GM10847 (cell line): ENCODE results near the gene KLHL35.

Experiments used
- POLR2A ChIP-seq: IDR thresholded peaks from 2 replicates; pipeline ENCODE4 v1.6.1; 2011; ENCODE audit not compliant: insufficient read length; ENCODE audit errors: extremely low read depth

The KLHL35 gene

DNA sequence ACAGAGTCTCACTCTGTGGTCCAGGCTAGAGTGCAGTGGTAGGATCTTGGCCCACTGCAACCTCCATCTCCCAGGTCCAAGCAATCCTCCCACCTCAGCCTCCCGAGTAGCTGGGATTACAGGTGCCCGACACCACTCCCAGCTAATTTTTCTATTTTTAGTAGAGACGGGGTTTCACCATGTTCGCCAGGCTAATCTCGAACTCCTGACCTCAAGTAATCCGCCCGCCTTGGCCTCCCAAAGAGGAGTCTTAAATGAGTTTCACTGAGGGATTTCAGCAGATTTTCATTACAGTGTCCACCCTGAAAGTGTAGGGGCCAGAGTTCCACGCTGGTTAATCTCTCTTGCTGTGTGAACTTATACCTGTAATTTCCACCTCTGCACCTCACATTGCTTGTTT is 34.1 kb downstream of the KLHL35 start:
- TF ChIP-seq POLR2A, result no peak

DNA sequence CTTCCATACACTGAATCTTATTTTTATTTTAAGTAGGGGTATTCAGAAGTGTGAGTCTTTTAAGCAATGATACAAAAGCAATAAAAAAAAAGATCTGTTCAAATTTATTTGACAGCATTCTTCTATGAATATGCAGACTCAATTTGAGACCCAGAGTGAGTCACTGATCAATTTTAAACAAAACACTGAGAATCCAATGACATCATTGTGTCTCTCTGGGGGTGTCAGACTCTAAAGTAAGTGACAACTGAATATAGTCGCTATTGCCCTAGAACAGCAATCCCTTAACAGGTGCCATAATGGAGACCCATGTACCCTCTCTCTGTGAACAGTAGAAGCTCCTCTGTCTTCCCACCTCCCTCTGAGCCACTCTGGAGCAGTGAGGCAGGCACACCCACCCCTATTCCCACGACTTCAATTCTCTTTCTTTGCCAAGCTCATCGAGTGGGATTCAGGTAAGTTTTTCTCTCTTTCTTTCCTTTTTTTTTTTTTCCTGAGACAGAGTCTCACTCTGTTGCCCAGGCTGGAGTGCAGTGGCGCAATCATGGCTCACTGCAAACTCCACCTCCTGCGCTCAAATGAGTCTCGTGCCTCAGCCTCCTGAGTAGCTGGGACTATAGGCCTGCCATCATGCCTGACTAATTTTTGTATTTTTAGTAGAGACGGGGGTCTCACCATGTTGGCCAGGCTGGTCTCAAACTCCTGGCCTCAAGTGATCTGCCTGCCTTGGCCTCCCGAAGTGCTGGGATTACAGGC is 38.7 kb downstream of the KLHL35 start:
- TF ChIP-seq POLR2A, result no peak

DNA sequence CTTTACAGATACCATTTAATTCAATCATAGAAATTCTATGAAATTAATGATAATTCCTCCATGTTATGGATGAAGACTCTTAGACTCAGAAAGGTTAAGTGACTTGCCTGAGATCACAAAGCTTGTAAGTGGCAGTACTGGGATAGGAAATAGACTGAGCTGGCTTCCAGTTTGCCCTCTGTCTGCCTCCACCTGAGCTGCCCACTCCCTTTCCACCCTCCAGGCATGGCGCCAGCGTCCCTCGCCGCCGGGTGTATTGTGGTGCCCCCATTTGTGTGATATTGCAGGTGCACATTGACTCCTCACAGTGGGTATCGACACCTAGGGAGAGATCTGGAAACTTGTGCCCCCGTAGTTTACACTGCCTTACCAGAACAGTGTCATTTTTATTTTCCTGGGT is 43.1 kb downstream of the KLHL35 start:
- TF ChIP-seq POLR2A, result no peak

DNA sequence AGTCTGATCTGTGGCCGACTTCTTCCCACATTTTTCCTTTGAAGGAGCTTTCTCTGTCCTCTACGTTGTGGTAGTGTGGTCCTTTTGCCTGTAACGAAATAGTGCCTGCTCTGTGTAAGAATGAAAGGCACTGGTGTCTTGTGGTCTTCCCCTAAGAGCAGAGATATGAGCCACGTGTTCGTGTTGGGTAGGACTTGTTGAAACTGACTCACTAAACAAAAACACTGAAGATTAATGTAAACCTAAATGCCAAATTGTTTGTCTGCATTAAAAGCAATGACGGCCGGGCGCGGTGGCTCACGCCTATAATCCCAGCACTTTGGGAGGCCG is 43.8 kb downstream of the KLHL35 start:
- TF ChIP-seq POLR2A, result no peak

DNA sequence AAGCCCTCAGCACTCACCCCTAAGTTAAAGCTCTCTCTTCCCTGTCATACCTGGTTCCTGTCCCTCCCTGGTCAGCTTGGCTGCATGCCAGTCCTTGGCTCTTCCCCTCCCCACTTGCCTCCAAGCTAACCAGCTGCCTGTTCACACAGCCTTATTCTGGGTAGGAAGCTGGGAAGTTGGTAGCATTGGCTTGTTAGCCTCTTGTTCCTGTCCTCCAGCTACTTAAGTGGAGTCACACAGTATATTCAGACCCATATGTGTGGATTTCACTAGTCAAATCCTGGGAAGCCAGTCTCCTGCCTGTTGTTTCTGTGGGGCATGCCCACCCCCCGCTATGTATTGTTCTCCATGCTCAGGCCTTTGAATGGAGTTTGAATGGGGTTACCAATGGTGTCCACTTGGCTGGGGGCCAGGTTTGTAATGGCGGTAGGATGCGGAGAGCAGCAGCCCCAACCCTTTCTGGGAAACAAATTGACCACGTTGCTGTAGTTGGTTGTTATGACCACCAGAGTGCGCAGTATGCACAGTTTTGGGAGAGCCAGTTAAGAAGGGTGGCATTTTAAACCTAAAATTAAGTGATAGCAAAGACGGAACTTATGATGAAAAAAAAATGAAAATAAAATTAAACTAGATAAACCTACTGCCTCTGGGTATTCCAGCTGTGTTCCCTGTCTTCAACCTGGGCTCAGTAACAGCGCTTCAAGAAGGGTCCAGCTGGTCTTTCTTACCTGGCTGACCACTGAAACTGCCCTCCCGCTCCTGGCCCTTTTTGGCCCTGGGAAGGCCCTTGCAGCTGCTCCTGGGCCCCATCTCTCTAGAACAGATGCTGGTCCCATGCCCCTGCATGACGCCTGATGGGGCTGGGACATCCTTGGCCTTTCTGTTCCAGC is 44.4 kb downstream of the KLHL35 start:
- no peak for TF ChIP-seq POLR2A

DNA sequence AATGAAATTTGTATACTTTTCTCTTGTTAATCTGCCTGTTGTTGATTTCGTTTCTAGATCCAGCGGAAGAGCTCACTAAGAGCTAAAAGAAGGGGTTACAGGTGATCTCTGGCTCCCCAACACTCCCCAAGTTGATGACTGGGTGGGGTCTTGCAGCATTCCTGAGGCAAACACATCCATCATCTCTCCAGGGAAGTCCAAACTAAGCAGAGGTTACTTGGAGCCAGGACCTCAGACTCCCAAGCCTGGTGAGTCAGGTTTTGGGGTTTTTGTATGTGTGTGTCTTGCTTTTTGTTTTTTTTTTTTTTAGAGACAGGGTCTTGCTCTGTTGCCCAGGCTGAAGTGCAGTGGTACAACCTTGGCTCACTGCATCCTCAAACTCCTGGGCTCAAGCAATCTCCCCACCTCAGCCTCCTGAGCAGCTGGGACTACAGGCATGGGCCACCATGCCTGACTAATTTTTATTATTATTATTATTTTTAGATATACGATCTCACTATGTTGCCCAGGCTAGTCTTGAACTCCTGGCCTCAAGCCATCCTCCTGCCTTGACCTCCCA is 45.2 kb downstream of the KLHL35 start:
- no peak for TF ChIP-seq POLR2A

DNA sequence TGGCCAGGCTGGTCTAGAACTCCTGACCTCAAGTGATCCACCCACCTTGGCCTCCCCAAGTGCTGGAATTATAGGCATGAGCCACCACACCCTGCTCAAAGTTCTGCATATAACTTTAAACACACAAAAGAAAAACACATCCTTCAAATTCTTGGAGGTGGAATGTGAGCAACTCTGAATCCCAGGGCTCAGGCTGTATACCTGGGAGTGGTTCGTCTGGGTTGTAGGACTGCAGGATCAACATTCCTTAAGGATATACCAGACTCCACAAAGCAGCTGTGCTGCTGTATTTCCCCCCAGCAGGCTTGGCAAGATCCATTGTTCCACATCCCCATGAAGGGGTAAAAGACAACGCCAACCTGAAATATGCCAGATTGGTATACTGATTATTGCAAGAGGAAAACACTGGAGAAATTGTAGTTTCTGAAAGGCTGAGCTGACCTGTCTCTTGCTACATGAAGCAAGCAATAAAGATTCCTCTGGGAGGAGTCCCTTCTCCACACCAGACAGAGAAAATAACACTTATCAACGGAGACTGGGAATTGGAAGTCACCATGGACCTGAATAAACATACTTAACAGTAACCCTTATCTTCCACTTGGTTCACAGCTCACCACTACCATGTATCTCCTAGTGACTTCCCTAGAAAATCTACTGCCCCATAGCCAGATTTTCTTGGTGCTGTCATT is 45.9 kb downstream of the KLHL35 start:
- TF ChIP-seq POLR2A, result no peak

DNA sequence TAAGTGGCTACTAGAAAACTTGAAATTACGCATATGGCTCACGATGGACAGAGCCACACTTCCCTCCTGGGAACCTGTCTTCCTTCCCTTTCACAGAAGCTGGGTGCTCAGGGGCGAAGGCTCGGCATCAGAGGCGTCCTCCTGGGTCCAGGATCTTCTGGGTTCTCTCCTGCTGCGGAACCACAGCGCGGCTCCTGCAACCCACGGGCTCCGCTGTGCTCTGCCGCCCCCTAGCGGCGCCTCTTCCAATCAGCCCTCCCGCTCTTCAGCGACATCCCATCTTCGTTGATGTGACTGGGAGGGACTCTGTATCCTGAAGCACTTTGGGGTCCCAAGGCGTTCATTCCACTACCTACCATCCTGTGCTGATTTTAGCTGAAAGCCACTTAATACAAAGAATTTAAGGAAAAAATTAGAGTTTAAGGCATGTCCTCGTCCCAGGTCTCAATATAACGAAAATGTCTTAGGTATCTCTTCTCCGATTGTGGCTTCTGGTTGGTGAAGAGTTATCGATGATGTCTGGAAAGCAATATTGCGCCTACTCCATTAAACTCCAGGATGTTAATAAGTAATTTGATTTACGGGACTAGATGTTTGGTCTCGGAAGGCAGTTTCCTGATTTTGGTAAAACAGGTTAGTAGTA is 48.4 kb downstream of the KLHL35 start:
- TF ChIP-seq POLR2A, result no peak

DNA sequence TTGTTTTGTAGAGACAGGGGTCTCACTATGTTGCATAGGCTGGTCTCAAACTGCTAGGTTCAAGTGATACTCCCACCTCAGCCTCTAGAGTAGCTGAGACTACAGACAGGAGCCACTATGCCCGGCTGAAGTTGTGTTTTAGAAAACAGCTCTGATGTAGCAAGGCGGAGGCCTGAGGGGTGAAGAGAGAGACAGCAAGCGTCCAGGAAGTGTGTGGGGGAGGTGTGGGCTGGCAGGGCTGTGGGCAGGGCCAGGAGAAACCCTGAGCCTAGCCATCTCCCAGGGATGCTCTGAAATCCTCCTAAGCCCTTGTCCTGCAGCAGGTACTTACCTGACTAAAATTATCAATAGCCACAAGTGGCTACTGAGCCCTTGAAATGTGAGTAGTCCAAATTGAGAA is 49.8 kb downstream of the KLHL35 start:
- no peak for TF ChIP-seq POLR2A

DNA sequence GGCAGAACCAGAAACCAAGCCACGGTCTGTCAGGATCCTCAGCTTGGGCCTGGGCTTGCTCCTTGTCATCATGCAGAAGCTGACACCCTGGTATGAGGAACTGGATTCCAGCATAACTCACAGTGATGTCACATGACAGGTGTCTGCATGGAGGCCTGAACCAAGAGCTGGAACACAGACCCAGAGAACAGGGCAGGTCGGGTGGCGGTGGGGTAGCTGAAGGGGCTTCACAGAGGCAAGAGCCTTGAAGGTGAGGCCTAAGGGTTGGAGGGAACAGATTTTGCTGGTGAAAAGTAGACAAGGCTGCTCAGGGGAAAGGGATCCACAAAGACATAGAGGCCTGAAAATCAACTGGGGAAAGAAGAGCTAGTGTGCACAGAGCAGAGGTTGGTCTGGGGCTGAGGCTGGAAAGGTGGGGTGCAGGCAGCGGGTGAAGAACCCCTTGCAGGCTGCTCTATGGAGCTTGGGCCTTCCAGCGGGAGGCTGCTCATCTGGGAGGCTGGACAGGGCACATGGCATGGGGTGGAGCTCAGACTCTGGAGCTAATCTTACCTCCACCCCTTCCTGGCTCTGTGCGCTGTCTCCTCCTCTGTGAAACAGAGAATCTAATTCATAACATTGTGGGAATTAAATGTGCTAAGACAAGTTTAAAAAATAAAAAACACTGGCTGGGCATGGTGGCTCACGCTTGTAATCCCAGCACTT is 52.1 kb downstream of the KLHL35 start:
- TF ChIP-seq POLR2A, result no peak

DNA sequence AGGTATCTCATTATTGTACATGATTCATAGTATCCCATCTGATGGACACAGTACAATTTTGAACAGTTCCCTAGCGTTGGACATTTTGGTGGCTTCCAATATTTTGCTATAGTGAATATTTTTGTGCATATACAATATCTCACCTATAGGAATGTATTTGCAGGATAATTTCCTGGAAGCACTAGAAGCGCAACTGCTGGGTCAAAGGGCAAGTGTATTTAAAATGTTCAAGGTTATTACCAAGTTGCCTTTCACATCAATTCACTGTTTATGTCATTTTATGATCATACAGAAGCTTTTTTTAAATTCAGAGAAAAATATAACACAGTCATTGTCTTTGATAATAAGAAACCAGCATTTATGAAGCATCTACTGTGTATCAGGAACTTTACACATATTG is 52.8 kb downstream of the KLHL35 start:
- no peak for TF ChIP-seq POLR2A

DNA sequence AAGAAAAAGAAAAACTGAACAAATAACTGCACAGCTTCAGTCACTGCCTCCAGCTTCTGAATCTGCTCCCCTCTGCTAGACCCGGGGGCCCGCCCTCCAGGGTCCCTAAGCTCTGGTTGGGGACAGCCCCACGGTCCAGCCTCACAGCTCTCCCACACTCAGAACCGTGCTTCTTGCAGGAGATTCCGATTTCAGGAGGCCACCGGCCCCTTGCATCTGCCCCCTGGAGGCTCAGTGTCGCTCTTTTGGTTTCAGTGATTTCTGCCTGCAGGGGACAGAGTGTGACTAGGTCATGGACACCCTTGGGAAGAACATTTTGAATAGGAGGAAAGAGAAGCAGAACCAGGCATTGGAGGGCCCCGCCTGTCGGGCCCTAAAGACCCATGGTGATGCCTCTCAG is 56.8 kb downstream of the KLHL35 start:
- no peak for TF ChIP-seq POLR2A

DNA sequence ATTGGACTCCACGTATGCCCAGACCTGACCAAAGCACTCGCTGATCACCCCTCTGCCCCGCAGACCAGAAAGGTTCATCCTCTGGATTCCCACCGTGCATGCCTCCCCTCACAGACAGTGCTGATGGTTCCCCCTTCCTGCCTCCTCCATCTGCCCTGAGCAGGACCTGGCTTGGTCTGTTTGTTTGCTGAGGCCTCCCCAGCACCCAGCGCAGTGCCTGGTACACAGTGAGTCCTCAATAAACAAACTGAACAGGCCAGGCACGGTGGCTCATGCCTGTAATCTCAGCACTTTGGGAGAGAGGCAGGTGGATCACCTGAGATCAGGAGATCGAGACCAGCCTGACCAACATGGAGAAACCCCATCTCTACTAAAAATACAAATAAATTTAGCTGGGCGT is 57.4 kb downstream of the KLHL35 start:
- TF ChIP-seq POLR2A, result no peak

DNA sequence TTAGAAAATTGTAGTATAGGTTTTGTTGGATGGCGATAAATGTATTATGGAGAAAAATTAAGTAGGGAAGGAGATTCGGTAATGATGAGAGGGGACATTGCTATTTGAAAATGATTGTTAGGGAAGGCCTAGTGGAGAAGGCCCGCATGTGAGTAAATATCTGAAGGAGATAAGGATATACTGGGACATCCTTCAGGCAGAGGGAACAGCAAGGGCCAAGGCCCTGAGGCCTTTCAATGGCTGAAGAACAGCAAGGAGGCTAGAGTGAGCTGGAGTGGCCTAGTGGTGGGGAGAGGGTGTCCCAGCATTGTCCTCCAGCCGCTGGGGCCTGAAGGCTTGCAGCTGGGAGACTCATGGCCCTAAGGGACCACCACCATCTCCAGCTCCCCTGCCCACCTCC is 58.4 kb downstream of the KLHL35 start:
- no peak for TF ChIP-seq POLR2A

DNA sequence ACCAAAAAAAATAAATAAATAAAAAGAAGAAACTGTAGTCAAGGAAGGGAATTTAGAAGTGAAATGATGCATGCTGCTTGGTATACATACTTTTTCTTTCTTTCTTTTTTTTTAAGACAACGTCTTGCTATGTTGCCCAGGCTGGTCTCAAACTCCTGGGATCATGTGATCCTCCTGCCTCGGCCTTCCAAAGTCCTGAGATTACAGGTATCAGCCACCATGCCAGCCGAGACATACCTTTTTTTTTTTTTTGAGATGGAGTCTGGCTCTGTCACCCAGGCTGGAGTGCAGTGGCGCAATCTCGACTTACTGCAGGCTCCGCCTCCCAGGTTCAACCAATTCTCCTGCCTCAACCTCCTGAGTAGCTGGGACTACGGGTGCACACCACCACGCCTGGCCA is 59.8 kb downstream of the KLHL35 start:
- TF ChIP-seq POLR2A, result no peak
